ENCODE measurements around the gene CNIH1. TPM values are rescaled to one million over a fixed set of nuclear protein-coding genes. Genes with fewer than 3 reads are reported as not detected.

The CNIH1 gene
- total and polyA plus RNA-seq, 8 donors: 119 to 145 (median 129) TPM

DNA sequence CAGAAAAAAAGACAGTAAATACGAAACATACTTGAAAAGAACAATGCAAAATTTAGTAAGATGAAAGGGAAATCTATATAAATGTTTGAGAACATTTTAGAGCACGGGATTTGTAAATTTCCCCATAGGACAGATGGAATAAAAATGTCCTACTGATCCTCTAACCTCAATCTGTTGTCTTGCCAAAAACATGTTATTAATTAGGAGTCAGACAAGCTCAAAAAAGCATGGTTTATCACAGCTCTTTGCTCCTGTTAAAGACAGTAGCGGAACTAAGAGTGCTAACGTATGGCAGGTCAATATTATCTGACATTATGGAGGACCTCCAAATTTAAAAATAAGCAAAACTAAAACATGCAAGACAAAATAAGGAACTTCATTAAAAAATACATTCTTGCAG lies 34.7 kb upstream of the CNIH1 start:
- ATAC-seq (no peak), DNase-seq (no peak)
- H3K27ac ChIP-seq: no peak overlapping the region
- peaks cover 3 to 12% of the 10 kb centered on the region in 2 donors for H3K4me1 ChIP-seq
- intact Hi-C loops (cut with DNase I): no loop called here
- H3K9me3 ChIP-seq: no peaks in the 10 kb centered on the region
- peaks cover 0 to 31% of the 10 kb centered on the region in 2 donors for H3K36me3 ChIP-seq
- TF ChIP-seq, protein P1, sequence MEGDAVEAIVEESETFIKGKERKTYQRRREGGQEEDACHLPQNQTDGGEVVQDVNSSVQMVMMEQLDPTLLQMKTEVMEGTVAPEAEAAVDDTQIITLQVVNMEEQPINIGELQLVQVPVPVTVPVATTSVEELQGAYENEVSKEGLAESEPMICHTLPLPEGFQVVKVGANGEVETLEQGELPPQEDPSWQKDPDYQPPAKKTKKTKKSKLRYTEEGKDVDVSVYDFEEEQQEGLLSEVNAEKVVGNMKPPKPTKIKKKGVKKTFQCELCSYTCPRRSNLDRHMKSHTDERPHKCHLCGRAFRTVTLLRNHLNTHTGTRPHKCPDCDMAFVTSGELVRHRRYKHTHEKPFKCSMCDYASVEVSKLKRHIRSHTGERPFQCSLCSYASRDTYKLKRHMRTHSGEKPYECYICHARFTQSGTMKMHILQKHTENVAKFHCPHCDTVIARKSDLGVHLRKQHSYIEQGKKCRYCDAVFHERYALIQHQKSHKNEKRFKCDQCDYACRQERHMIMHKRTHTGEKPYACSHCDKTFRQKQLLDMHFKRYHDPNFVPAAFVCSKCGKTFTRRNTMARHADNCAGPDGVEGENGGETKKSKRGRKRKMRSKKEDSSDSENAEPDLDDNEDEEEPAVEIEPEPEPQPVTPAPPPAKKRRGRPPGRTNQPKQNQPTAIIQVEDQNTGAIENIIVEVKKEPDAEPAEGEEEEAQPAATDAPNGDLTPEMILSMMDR (IDR thresholded peaks at IDR 0.05): no peak
- H3K27me3 ChIP-seq: no peaks in the 10 kb centered on the region
- no peak overlapping the region for H3K4me3 ChIP-seq

DNA sequence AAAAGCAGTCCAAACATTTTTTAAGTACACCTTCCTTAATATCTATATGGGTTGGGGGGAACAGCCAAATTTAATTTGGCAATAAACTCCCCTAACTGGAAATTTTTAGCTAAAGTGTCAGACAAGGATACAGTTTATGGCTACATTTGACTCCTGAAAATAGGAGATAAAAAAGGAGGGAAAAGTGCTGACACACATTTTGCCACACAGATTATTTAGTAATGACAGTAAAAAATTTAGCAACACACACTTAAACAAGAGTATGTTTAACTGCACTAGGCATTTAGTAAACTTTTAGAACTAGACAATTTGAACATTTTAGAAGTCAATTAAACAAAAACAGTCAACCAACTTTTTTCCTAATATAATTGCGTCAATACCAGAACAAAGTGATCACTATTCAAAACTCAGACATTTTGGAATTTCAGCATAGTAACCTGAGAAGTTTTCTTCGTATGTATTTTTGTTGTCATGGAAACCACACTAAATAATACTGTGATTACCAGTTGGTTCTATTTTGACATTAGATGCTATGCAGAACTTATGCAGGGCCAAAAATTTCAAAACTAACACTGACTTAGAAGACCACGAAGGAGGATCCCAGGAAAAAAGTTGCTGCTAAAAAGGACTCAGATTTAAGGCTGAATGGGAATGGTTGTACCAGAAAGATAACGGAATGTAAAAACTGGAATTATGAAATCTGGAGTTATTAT lies 34.2 kb upstream of the CNIH1 start:
- Histone ChIP-seq H3K9me3 (no peaks in the 10 kb centered on the region), H3K4me1 (peaks cover 3 to 12% of the 10 kb centered on the region in 2 donors), H3K27ac (no peak overlapping the region), H3K4me3 (no peak overlapping the region), H3K36me3 (peaks cover 0 to 28% of the 10 kb centered on the region in 2 donors), H3K27me3 (no peaks in the 10 kb centered on the region)
- intact Hi-C loops (cut with DNase I): no loop called here
- DNase-seq: peak in 1 of 4 donors; percentile 19
- no peak for ATAC-seq
- TF ChIP-seq, protein P1 (IDR thresholded peaks at IDR 0.05): no peak

DNA sequence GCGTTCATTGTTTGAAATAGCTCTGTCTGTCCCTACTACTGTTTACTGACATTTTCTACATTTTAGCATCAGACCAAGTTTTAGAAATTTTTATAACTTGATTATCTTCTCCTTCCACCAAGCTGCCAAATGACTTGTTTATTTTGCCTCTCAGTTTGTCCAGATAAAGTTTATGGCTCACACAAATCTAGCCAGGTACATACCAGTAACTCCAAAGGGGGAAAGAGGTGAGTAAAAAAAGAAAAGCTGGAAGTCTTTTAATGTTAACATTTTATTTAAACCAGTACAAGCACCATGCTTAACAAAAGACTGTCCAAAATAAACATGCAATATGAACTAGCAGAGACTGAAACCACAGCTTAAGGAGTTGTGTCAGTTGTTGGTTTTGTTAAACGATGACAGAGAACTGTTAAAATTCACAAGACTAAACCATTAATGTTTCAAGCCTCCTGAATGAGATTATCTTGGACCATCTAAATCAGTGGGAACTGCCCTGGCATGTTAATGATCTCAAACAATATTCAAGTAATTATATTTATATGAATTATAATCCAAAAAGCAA lies 33.1 kb upstream of the CNIH1 start:
- peak; percentile 9 for ATAC-seq
- TF ChIP-seq, protein P1 (IDR thresholded peaks at IDR 0.05): no peak
- Histone ChIP-seq H3K9me3 (no peaks in the 10 kb centered on the region), H3K27ac (no peak overlapping the region), H3K27me3 (no peaks in the 10 kb centered on the region), H3K4me1 (peaks cover 3 to 12% of the 10 kb centered on the region in 2 donors), H3K36me3 (peaks cover 0 to 28% of the 10 kb centered on the region in 2 donors), H3K4me3 (no peak overlapping the region)
- intact Hi-C loops (cut with DNase I): no loop called here
- no peak for DNase-seq

DNA sequence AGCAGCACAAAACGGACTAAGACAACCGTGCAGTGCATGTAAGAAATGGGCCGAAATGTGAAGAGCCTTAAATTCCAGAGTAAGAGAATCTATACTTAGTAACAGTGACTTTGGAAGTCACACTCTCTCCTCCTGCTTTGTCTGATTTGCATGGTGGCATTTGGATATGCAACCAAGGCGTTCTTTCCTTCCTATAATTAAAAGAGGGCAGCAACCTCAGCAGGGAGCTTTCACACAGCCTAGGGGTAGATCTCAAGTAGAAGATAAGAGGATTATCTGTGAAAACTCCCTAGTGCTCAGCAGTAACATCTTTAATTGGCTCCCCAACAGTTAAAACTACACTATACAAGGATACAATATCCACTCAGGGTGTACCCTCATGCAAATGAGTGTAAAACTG lies 31.1 kb upstream of the CNIH1 start:
- intact Hi-C loops (cut with DNase I): no loop called here
- Histone ChIP-seq H3K27me3 (no peaks in the 10 kb centered on the region), H3K36me3 (peaks cover 0 to 17% of the 10 kb centered on the region in 2 donors), H3K4me3 (no peak overlapping the region), H3K4me1 (peaks cover 3 to 12% of the 10 kb centered on the region in 2 donors), H3K9me3 (peaks cover 0 to 8% of the 10 kb centered on the region in 2 donors), H3K27ac (no peak overlapping the region)
- no peak for DNase-seq
- ATAC-seq: no peak
- TF ChIP-seq, protein P1 (IDR thresholded peaks at IDR 0.05): no peak

DNA sequence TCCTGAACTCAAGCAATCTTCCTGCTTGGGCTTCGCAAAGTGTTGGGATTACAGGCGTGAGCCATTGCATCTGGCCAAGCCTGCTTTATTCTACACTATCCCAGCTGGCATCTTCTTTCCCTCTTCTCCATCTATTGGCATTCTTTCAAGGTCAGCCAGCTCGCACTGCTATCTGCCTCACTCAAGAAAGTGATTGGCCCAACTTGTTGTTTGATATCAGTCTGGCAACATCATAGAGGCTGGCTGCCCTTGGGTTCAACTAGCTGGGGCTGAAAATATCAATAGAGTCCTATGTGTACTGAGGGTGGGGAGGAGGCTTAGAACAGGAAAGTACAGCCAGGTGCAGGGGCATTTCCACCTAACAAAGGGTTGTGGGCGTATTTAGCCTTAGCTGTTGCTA lies 30.5 kb upstream of the CNIH1 start:
- intact Hi-C loops (cut with DNase I): no loop called here
- no peak overlapping the region for H3K4me3 ChIP-seq
- H3K27ac ChIP-seq: no peak overlapping the region
- peaks cover 0 to 14% of the 10 kb centered on the region in 2 donors for H3K9me3 ChIP-seq
- no peak for DNase-seq
- peaks cover 0 to 16% of the 10 kb centered on the region in 2 donors for H3K36me3 ChIP-seq
- H3K4me1 ChIP-seq: peaks cover 3 to 12% of the 10 kb centered on the region in 2 donors
- H3K27me3 ChIP-seq: no peaks in the 10 kb centered on the region
- ATAC-seq: no peak
- TF ChIP-seq, protein P1 (IDR thresholded peaks at IDR 0.05): no peak
